Ecto neural progenitor cell (in vitro differentiated cells): Measurements from ENCODE around the gene EDC3.
A peak's percentile ranks its signal among the peaks of the same experiment; 100 is the strongest.

Source experiments
- DNase-seq: peaks from one replicate; pipeline ENCODE4 v3.0.0-alpha.2; 2018; ENCODE audit warnings: low spot score

EDC3 gene

DNA sequence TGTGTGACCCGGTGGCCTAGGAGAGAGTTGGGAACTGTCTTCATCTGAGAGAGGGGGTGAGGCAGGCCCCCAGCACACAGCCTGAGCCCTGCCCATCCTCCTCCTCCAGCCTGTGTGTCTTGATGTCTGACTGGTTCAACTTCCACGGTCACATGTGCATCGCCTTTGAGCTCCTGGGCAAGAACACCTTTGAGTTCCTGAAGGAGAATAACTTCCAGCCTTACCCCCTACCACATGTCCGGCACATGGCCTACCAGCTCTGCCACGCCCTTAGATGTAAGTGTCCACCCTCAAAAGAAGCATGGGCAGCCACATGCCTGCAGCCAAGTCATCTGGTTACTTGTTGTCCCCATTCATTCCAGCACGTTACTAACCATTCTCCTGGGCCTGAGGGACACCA is 70.1 kb downstream of the EDC3 start:
- no peak for DNase-seq

DNA sequence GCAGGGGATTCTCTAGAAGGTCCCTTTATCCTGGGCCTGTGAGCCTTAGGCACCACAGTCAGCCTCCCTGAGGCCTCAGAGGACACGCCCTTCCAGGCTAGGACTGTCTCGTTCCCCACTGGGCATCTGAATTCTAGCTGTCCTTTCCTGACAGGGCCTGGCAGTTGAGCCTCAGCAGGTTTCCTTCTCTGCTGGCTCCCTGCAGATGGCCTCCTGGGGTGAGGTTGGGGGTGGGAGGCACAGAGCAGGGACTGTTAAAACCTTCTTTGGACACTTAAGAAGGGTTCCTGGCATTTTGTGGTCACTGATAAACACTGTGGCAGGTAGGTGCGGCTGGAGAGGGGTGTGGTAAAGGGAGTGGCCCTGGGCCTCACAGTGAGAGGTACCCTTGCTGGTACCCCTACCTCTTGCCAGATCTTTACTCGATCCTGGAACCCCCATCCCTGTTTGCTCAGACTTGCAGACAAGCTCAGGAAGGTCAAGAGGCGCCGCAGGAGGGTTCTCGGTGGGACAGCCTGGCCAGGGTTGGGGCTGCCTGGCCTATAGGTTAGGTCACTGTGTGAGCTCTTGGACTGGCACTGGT is 71.7 kb downstream of the EDC3 start:
- no peak for DNase-seq

DNA sequence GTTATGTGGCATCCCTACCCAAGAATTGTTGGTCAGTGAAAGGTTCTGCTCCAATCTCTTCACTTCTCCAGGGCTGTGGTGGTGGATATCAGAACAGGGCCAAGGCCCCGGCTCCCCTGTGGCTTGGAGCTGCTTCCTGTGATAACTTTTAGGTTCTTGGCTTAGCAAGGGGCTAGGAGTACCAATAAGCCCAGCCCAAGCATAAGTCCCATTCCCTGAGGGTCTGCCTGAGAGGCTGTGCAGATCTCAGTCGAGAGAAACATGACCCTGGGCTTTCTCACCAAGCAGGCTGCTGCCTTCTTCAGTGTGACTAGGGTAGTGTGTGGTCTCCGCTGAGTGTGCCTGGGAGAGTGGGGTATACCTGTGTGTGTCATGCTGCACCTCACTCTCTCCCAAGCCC is 73.1 kb downstream of the EDC3 start:
- no peak for DNase-seq

DNA sequence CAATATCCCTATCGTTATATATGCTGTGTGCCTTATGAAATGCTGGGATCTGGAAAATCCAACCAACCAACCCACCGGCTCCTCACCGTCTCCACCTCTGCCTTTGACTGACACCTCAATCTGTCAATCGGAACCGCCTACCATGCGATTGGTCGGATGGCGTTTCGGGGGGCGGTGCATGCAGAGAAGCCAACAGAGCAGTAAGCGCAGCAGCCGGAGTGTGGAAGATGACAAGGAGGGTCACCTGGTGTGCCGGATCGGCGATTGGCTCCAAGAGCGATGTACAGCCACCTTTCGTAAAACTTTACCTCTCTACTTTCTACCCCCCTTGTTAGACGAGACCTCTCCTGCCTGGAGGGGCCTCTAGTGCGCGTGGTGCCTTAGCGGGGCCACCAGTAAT is 73.9 kb downstream of the EDC3 start:
- peak; percentile 71 for DNase-seq

DNA sequence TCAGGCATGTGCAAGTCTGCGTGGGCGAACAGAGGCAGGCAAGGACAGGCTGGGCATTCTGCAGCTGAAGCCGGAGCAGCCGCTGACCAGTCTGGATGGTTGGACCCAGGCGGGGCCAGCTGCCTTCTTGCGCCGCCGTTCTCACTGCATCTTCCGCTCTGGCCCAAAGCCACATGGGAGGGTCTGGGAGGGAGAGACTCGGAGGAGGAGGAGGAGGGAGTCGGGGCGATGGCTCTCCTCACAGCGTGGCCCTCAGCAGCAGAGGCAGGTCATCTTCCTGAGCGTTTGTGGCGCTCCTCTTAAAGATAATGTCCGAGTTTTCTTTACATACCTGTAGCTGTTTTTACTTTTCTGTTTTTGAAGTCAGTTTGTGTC is 74.3 kb downstream of the EDC3 start:
- no peak for DNase-seq

DNA sequence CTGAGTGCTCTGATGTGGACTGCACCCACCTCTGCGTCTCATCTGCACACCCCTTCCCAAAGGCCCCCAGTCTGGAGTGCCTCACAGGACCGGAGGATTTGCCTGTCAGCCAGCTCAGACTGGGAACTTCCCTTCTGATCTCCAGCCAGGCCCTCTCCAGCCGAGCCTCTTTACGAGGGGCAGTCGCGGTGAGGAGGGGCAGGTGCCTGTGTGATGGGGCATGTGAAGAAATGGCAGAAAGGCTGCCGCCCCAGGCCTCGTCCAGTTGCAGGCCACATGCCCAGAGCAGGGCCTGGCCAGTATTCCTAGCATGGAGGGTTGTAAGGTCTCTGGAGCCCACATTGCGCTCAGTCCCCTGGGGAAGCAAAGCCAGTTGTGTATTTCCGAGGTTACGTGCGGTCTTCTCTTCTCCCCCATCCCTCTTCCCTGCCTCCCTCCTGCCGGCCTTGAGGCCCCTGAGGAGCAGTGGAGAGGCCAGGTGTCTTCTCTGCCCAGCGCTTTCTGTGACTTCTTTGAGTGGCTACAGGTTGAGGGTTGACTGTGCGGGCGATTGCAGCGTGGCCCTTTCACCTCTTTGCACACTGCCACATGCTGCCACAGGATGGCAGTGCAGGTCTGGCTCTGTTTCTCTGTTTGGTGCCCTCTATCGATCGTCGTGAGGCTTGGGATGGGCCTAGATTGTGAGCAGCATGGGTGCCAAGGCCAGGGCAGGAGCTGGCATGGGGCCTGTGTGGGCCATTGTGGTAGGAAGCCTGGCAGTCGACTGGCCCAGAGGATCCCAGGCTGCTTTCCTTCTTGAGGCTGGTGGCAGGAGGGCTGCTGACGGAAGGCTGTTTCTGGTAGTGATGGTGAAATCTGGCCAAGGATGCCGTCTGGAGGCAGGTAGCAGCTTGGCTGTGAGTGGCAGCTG is 74.9 kb downstream of the EDC3 start:
- peak; percentile 83 for DNase-seq

DNA sequence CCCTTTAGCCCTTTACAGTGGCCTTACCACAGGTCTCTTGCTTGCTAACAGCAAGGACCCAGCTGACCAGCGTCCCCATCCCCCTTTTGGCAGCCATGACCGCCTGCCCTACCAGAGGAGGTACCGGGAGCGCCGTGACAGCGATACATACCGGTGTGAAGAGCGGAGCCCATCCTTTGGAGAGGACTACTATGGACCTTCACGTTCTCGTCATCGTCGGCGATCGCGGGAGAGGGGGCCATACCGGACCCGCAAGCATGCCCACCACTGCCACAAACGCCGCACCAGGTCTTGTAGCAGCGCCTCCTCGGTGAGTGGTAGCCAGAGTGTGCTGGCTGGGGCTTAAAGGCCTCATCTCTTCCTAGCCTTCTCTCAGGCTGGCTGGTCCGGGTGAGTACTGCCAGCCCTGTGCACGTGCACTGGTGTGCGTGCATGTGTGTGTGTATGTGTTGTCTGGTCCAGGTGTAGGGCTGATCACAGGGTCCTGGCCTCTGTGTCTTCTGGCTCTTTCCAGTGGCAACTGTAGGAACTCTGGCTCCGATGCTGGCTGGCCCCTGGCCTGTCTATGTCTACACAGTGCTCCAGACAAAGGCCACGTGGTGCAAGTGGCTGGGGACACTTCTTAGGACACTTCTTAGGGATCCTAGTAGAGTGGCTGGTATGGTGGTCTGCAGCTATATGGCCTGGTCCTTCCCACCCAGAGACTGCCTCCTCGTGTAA is 75.7 kb downstream of the EDC3 start:
- no peak for DNase-seq

DNA sequence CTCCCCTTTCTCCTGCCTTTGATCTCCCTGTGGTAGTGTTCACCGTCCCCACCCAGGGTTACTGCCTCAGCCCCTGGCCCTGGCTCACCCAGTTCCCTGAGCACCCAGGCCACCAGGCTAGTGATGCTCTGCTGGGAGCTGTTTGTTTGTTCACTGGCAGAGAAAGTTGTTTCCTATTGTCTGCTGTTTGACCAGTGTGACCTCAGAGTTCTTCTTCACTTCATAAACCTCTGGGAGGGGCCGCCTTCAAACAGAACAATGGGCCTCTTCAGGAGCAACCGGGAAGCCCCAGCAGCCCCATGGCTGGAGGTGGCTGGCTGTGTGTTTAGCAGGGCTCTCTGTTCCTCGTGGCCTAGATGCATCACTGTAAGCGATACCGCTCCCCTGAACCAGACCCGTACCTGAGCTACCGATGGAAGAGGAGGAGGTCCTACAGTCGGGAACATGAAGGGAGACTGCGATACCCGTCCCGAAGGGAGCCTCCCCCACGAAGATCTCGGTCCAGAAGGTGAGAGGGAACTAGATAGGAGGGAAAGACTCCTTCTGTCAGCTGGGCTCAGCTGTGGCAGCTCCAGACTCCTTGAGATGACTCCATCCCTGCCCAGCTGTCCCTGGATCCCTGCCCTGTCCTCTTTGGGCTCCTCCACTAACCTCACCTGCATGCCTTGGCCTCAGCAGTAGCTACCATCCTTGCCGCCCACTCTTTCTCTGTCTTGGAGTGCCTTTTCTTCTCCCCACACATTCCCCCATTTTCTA is 76.8 kb downstream of the EDC3 start:
- DNase-seq, result no peak

DNA sequence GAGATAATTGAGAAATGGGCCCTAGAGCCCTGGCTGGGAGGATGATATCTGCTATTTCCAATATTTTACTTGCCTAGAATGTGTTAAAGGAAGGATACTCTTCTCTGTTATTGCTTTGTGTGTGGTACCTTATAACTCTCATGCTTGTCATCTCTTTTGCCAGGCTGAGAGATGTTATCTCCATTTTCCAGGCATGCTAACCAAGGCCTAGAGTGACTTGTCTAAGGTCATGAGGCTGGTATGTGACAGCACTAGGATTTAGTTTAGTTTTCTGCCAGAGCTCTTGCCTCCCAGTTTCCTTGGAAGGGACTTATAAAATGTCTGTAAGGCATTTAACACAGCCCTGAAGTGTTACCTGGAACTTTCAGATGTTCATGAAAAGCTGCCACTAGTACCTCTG is 78.8 kb downstream of the EDC3 start:
- DNase-seq, result no peak

DNA sequence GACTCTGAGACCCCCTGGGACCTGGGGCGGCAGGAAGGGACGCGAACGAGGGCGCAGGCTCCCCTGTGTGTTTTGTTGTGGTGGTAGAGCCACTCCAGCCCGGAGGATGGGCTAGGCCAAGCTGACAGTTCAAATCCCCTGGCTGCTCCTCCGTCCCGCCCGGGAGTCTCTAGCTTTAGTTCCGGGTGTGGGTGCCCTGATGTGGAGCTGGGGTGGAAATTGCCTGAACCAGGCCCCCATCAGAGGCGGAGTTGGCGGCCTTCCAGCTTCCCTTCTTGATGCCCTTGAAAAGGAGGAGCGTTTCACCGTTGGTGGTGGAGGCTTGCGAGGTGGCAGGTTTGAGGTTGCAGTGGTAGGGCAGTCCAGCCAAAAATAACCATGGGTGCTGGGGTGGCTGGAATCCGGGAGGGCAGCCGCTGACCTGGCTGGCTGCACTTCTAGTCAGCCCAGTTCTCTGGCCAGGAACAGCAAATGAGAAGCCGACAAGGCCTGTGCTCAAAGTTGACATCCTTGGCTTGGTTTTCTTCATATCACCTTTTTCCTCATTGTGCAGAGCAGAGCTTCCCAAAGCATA is 79.4 kb downstream of the EDC3 start:
- no peak for DNase-seq

DNA sequence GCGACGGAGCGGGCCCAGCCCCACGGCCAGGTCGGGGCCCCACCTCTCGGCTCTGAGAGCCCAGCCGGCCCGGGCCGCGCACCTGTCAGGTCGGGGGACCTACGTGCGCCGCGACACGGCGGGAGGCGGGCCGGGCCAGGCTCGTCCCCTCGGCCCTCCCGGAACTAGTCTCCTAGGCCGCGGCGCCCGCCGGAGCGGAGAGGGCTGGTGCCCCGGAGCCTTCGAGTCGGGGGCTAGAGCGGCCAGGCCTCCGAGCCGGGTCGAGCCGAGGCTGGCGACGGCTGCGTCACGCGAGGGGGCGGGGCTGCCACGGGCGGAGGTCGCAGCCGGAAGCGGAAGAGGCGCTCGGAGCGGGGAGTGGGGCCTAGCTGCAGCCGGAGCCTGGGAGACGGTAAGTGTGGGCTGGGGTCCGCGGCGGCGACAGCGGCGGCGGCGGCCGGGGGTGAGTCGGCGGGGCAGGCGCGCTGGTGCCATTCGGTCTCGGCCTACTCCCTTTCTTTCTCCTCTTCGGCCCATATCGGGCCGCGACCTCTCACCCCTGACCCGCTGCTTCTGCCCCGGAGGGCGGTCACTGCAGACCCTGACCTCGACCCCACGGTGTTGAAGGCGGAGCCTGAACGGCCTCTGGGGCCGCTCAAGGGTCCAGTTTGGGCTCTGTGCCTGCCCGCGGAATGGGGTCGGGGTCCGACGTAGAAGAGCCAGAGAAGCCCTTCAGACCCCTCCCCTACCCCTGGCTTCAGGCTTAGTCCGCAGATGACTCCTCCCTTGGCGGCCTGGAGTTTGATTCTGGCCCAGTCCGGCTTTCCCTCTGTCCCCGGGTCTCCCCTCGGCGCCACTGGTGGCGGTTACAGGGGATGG is 80.1 kb downstream of the EDC3 start, which contains the start of gene CLK3:
Gene CLK3, plus strand, starts transcription at position 329 of the 858 bp plus-strand sequence. CDS start 3,361 bp downstream, outside the sequence.
- peak; percentile 97 for DNase-seq

DNA sequence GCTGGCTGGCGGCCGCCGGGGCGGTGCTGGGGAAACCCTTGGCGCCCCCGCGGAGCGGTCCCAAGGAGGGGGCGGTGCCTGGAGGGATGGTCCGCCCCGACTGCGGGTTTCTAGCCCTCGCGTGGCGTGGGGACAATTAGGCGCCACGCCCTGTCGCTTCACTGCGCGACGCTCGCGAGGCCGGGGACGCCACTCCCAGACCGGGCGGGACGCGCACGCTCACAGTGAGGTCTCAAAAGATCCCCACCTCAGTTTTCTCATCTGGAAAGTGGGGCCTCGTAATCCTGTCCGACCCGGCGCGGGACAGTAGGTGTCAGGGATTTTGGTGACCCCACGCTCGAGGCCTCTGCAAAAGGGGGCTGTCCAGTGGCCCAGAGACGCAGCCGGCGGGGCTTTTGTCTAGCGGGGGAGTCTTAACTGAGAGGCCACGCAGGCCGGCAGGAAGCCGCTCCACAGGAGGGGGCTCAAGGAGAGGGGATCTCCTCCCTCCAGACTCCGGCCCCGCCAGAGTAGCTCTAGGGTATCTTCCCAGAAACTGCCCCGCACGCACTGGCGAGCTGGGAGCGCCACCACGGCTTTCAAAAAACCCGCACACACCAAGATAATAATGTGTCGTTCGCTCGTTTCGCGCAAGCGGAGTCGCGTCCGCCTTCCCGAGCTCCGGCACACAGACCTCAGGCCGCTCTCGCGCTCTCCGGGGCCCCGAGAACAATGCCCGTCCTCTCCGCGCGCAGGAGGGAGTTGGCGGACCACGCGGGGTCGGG is 80.9 kb downstream of the EDC3 start:
- peak; percentile 86 for DNase-seq

DNA sequence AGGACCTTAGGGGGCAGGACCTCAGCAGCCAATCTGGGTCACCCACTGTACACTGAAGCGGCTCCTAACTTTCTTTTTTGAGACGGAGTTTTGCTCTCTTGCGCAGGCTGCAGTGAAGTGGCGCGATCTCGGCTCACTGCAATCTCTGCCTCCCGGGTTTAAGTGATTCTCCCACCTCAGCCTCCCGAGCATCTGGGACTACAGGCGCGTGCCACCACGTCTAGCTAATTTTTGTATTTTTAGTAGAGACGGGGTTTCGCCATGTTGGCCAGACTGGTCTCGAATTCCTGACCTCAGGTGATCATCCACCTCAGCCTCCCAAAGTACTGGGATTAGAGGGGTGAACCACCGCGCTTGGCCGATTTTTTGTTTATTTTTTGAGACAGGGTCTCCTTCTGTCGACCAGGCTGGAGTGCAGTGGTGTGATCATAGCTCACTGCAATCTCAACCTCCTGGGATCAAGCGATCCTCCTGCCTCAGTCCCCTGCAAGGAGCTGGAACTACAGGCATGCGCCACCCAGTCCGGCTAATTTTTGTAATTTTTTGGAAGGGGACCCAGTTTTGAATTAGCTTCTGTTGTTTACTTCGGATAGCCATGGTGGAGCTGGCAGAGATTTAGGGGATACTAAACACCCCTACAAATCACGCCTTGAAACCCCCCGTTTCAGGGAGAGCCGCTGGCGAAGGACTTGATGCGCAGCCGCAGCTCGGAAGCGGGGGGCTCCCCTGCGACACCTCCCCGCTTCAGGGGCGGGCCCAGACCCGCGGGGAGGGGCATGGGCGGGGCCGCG is 81.7 kb downstream of the EDC3 start:
- no peak for DNase-seq

DNA sequence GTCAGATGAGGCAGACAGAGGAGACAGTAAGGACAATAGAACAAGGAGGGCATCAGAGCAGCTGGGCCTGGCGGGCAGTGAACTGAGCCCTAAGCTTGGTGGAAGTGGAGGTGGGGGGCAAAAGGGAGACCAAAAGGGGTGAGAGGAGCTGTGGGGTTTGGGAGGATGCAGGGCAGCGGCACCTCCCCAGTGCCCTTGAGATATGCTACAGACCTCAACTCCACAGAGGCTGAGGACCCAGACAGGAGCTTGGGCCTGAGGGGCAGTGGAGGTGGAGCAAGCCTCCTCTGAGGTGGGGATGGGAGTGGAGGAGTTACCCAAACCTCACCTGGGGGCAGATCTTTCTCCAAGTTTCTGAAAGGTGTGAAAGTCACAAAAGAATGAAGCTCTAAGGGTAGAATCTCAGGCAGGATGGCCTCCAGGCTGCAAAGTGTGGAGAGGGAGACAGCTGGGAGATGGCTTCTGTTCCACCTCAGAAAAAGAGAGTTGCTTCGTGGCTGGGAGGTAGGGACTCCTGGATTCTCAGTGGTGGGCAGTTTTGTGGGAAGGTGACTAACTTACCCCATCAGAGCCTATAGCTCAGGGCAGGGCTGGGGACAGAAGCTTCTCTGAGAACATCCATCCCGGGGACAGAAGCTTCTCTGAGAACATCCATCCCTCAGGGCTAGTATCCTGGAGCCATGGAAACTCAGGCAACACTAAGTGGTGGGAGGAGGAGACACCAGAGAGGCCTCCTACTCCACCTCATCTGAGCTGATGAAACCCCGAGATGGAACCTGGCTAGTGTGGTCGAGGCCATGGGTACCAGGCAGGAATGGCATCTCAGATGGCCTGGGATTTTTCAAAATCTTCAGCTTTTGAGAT is 82.5 kb downstream of the EDC3 start:
- DNase-seq, result no peak

DNA sequence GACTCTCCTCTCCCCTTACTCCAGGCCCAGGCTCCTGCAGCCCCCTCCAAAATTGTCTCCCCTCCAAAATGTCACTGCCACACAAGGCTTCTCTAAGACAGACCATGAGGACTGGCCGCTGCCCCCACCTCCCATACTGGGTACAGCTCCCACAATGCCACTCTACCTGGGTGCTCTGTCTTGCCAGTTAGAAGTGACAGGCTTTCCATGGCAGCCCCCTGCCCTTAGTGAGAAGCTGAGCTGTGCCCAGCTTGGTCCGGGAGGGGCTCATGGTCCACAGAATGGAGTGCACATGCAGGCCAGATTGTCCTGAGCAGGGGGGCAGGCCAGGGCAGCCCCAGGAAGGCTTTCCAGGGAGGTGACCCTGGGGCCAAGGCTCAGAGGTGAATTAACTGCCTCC is 83.1 kb downstream of the EDC3 start:
- no peak for DNase-seq

DNA sequence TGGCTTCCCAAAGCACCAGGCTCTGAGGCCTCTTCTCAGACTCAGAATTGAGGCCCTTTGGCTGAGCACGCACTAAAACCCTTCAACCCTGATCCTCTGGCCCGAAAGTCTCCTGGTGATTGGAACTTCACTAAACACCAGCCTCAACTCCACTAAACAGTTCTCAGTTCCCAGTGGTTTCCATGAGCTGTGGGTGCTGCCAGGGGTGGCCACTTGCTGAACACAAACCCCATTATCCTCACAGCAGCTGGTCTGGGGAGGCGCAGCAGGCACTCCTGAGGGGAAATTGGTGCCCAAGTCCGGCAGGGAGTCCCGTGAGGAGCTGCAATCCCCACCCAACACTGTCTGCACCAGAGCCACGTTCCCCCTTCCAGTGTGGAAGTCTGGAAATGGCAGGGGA is 84.0 kb downstream of the EDC3 start:
- no peak for DNase-seq

DNA sequence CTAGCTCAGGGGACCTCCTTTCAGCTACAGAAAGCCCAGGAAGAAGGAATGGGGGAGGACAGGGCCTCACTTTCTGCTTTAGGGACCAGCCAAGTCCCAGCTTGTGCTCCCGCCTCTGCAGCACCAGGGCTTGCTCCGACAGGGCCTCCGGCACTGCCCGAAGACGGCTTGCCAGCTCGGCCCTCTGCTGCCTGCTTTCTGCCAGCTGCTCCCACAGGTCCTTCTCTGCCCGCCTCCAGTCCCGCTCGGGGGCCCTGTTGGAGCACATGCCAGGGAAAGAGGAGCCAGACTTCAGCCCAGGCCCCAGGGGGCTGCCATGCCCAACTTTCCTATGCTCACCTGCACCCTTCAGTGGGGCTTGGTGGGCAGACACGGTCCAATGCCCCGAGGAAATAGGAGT is 84.5 kb downstream of the EDC3 start:
- no peak for DNase-seq

DNA sequence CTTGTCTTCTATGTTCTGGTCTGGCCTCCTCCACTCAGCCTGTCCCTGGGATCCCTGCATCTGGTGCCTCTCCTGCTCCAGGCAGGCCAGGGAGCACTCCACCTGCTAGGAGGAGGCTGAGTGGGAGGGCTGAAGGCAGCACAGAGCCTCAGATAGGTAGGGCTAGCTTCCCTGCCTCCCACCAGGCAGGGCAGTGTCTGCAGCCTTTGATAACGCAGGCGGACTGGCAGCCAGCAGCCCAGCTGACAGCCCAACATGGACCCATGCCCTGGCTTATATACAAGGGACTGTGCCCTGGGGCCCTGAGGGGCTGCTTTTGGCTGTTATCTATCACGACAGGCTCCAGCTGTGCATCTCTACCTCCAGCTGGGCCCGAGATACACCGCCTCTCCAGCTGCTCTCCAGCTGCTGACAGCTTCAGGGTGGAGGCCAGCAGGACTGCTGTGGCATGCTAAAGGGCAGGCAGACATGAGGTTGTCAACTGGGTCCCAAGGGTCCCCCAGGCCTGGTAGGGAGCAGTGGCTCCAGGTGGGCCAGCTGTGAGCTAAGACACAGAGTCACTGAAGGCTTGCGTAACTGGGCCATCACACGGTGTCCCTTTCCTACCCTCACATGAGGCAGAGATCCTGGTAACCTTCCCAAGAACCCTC is 85.4 kb downstream of the EDC3 start:
- no peak for DNase-seq
